Right cardiac atrium (tissue), 5 donors: Measurements from ENCODE around the gene TSC22D4. TPM values are rescaled to one million over a fixed set of nuclear protein-coding genes. Genes with fewer than 3 reads are reported as not detected.
A peak's percentile ranks its signal among the peaks of the same experiment; 100 is the strongest.

Source experiments
- ATAC-seq, 2 donors: fragments of 200-7000 bp; cut with Tn5 transposase; one replicate each; pipeline versions ENCODE4 v1.8.0 to v1.9.1; 2020; ENCODE audit warnings: moderate library complexity in 2 of 2, mild to moderate bottlenecking in 1 of 2
- DNase-seq, 3 donors: peaks; one replicate each; pipeline ENCODE4 v3.0.0-alpha.2; 2020
- H3K27ac ChIP-seq: one replicate; pipeline ENCODE4 v1.5.1; 2013; ENCODE audit warnings: mild to moderate bottlenecking, low read length, control low read depth, moderate library complexity
- H3K27me3 ChIP-seq: one replicate; pipeline ENCODE4 v1.6.1; 2013; ENCODE audit not compliant: control insufficient read depth, insufficient read depth
- H3K4me1 ChIP-seq: one replicate; pipeline ENCODE4 v1.6.1; 2013; ENCODE audit warnings: low read length; ENCODE audit not compliant: control insufficient read depth, insufficient read depth
- H3K4me3 ChIP-seq: one replicate; pipeline ENCODE4 v1.5.1; 2013; ENCODE audit warnings: low read length, control low read depth
- H3K9me3 ChIP-seq: one replicate; pipeline ENCODE4 v1.6.1; 2013; ENCODE audit warnings: low read length; ENCODE audit not compliant: control insufficient read depth
- WGBS: extraction: QIAGEN DNeasy Blood & Tissue Kit; methylation state at CpG from one replicate; pipeline ENCODE4 v1.1.7; 2013; 5-methylcytosine and 5-hydroxymethylcytosine counted together
- intact Hi-C, 4 donors: fragments of 100-400 bp; cut with DNase I; formaldehyde crosslinking; loops; one replicate each; pipeline versions ENCODE4 v1.11.0 to v1.14.0; 2022 to 2023
- polyA plus RNA-seq: library from polyadenylated mRNA; stranded (reverse); fragments of 200-250 nt; gene quantifications from one replicate; pipeline ENCODE4 v1.2.3, GENCODE V29; 2013
- total RNA-seq, 4 donors: library from RNA; stranded (reverse); fragmentation: NEBNext Ultra II Directional; extraction: Animal tissue kit (Norgen Biotek cat#: 25700); gene quantifications; one replicate each; pipeline ENCODE4 v1.2.1, GENCODE V29; 2021
- donor health status: healthy with polysubstance abuse.
- donor health status: DM: no; HTN: yes; CAD: no.
- donor health status: DM: no; HTN: no; CAD: no.
- donor health status: DM: no; HTN: yes; CAD: no; lungs with severe emphysema.
- donor health status: DM: yes; HTN: yes; CAD: no.

Gene TSC22D4
- total and polyA plus RNA-seq, 5 donors = 36.7 to 63.6 (median 55.1) TPM

DNA sequence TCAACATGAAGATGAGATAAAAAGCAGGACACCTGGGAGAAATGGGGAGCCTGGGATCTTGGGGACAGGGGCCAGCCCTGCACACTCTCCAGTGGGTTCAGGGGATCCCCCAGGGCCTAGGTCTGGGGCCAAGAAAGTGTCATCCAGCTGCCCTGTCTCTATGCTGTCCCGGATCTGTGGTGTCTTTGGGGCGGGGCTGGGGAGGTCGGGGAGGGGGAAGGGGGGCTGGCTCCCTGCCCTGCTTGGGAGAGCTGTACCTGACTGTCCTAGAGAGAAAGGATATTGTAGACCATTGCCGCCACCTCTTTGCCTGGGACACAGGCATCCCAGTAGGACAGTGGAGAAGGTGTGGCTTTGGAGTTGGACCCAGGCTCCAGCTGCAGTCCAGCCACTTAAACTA, 8.0 kb downstream of the TSC22D4 start:
- intact Hi-C loops = loop anchor here in 2 of 4 donors (5.0 to 10.0 kb wide), 2 partner anchors 86 to 214 kb away; no protein-coding TSS in a partner anchor
- Histone ChIP-seq H3K4me1 (peaks cover 12% of the 10 kb centered on the region), H3K27me3 (no peaks in the 10 kb centered on the region), H3K9me3 (no peaks in the 10 kb centered on the region), H3K27ac (peak overlapping the region; percentile 11), H3K4me3 (no peak overlapping the region)
- ATAC-seq (no peak), DNase-seq (peak in 2 of 3 donors; percentile 51 to 53)
- 45% methylated on average over 4 of the region's 4 CpGs for WGBS

- WGBS = 28% methylated on average over 13 of the region's 13 CpGs
- ATAC-seq (peak; percentile 69 to 73), DNase-seq (peak; percentile 86 to 96 (median 95))
- Histone ChIP-seq H3K27ac (peak overlapping the region; percentile 68), H3K4me1 (peaks cover 12% of the 10 kb centered on the region), H3K4me3 (no peak overlapping the region), H3K9me3 (no peaks in the 10 kb centered on the region), H3K27me3 (no peaks in the 10 kb centered on the region)
- intact Hi-C loops = loop anchor here (5.0 to 10.0 kb wide), 4 partner anchors 88 to 225 kb away; partner anchors contain the start of gene GIGYF1 (in 2 of the 4)
Measured at GRCh38 chr7:100469227-100470044, 9.6 kb downstream of the TSC22D4 start.

- 50% methylated on average over 22 of the region's 22 CpGs for WGBS
- intact Hi-C loops = loop anchor here (5.0 to 10.0 kb wide), 4 partner anchors 89 to 227 kb away; partner anchors contain the start of gene GIGYF1 (in 2 of the 4)
- H3K27ac ChIP-seq = peak overlapping the region; percentile 22
- H3K9me3 ChIP-seq = no peaks in the 10 kb centered on the region
- H3K4me3 ChIP-seq = no peak overlapping the region
- H3K4me1 ChIP-seq = peaks cover 8% of the 10 kb centered on the region
- no peaks in the 10 kb centered on the region for H3K27me3 ChIP-seq
- DNase-seq = peak in 2 of 3 donors; percentile 73 to 80
- ATAC-seq = no peak
Measured at GRCh38 chr7:100467638-100468373, 11.2 kb downstream of the TSC22D4 start.

GRCh38 chr7:100466653-100467605, 12.1 kb downstream of the TSC22D4 start:
- intact Hi-C loops = loop anchor here (5.0 to 10.0 kb wide), 4 partner anchors 90 to 228 kb away; partner anchors contain the start of gene GIGYF1 (in 2 of the 4)

DNA sequence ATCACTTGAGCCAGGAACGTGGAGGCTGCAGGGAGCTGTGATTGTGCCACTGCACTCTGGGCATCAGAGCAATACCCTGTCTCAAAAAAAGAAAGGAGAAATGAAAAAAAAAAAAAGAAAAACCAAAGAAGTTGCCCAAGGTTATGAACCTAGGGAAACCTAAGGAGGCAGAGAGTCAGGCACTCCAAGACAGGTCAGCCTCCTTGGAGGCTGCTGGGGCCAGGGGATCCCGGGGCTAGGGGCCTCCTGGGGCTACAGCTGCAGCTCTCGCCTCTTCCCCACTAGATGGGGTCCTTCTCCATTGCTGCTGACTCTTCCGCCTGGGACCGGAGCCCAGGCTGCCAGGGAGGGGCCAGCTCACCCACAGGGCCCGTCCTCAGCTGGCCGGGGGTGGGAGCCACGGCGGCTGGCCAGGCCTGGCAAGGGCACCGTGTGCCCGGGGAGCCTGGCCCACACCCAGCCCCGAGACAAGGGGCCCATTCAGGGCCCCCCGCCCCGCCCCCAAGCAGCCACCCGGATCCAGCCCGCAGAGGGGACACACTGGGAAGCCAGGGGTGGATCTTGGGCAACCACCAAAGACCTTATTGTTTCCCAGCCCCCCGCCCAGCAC, 13.2 kb downstream of the TSC22D4 start:
- peak; percentile 86 to 89 for ATAC-seq
- Histone ChIP-seq H3K4me1 (peaks cover 3% of the 10 kb centered on the region), H3K4me3 (no peak overlapping the region), H3K9me3 (no peaks in the 10 kb centered on the region), H3K27ac (peak overlapping the region; percentile 69), H3K27me3 (no peaks in the 10 kb centered on the region)
- WGBS = 7% methylated on average over 17 of the region's 17 CpGs
- DNase-seq = peak; percentile 82 to 94 (median 93)
- intact Hi-C loops = loop anchor here (5.0 to 10.0 kb wide), 4 partner anchors 91 to 229 kb away; partner anchors contain the start of gene GIGYF1 (in 2 of the 4)

More at GRCh38 chr7:100466653-100467605, 12.1 kb downstream of the TSC22D4 start:
- DNase-seq (peak in 1 of 3 donors; percentile 56), ATAC-seq (peak; percentile 2 to 5)
- 65% methylated on average over 32 of the region's 32 CpGs for WGBS
- H3K27ac ChIP-seq = no peak overlapping the region
- H3K4me1 ChIP-seq = peaks cover 3% of the 10 kb centered on the region
- H3K9me3 ChIP-seq = no peaks in the 10 kb centered on the region
- H3K4me3 ChIP-seq = no peak overlapping the region
- H3K27me3 ChIP-seq = no peaks in the 10 kb centered on the region

DNA sequence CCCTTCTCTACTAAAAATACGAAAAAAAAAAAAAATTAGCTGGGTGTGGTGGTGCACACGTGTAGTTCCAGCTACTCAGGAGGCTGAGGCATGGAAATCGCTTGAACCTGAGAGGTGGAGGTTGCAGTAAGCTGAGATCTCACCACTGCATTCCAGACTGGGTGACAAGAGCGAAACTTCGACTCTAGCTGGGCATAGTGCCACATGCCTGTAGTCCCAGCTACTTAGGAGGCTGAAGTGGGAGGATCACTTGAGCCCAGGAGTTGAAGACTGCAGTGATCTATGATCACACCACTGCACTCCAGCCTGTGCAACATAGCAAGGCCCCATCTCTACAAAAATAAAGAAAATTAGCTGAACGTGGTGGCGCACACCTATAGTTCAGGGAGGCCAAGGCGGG, 13.7 kb downstream of the TSC22D4 start:
- no peak overlapping the region for H3K27ac ChIP-seq
- peak in 1 of 3 donors; percentile 49 for DNase-seq
- WGBS = 65% methylated on average over 8 of the region's 8 CpGs
- peaks cover 3% of the 10 kb centered on the region for H3K4me1 ChIP-seq
- H3K4me3 ChIP-seq = no peak overlapping the region
- intact Hi-C loops = loop anchor here (5.0 to 10.0 kb wide), 4 partner anchors 92 to 230 kb away; partner anchors contain the start of gene GIGYF1 (in 2 of the 4)
- H3K27me3 ChIP-seq = no peaks in the 10 kb centered on the region
- no peaks in the 10 kb centered on the region for H3K9me3 ChIP-seq
- no peak for ATAC-seq

DNA sequence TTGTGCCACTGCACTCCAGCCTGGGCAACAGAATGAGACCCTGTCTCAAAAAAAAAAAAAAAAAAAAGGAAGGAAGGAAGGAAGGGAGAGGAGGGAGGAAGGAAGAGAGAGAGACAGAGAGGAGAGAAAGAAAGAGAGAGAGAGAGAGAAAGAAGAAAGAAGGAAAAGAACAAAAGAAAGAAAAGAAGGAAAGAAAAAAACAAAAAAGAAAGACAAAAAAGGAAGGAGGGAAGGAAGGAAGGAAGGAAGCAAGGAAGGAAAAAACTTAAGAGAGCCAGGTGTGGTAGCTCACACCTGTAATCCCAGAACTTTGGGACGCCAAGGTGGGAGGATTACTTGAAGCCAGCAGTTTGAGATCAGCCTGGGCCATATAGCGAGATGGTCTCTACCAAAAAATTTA, 14.2 kb downstream of the TSC22D4 start:
- no peak overlapping the region for H3K4me3 ChIP-seq
- WGBS = 92% methylated on average over 2 of the region's 2 CpGs
- no peak for DNase-seq
- intact Hi-C loops = loop anchor here (5.0 to 10.0 kb wide), 4 partner anchors 93 to 230 kb away; partner anchors contain the start of gene GIGYF1 (in 2 of the 4)
- ATAC-seq = no peak
- H3K27ac ChIP-seq = no peak overlapping the region
- no peaks in the 10 kb centered on the region for H3K9me3 ChIP-seq
- peaks cover 3% of the 10 kb centered on the region for H3K4me1 ChIP-seq
- H3K27me3 ChIP-seq = no peaks in the 10 kb centered on the region

GRCh38 chr7:100464210-100464660, 14.8 kb downstream of the TSC22D4 start, which contains the start of gene SPACDR:
Gene SPACDR, minus strand, starts transcription at chr7:100464260. Its CDS starts 235 bp downstream, at chr7:100464025.
- Histone ChIP-seq H3K4me1 (no peaks in the 10 kb centered on the region), H3K27ac (no peak within 1 kb of the TSS), H3K4me3 (no peak within 1 kb of the TSS), H3K9me3 (no peaks in the 10 kb centered on the region), H3K27me3 (no peaks in the 10 kb centered on the region)
- intact Hi-C loops = loop anchor here in 3 of 4 donors (10.0 kb wide), 2 partner anchors 221 to 231 kb away; partner anchors contain the start of gene GIGYF1 (in 2 of the 3)
- ATAC-seq (no peak), DNase-seq (no peak)
- WGBS = 80% methylated on average over 7 of the region's 7 CpGs

DNA sequence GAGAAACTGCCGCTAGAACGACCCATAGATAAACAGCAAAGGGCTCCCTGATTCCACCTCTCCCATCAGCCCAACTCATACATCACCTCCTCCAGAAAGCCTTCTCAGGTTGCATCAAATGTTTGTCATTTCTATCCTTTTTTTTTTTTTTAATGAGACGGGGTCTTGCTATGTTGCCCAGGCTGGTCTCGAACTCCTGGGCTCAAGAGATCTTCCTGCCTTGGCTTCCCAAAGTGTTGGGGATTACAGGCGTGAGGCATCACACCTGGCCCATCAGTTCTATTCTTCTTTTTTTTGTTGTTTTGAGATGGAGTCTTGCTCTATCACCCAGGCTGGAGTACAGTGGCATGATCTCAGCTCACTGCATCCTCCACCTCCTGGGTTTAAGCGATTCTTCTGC, 22.0 kb downstream of the TSC22D4 start:
- no peaks in the 10 kb centered on the region for H3K9me3 ChIP-seq
- H3K27me3 ChIP-seq = no peaks in the 10 kb centered on the region
- WGBS = 95% methylated on average over 6 of the region's 6 CpGs
- H3K4me1 ChIP-seq = no peaks in the 10 kb centered on the region
- ATAC-seq (no peak), DNase-seq (no peak)
- H3K4me3 ChIP-seq = no peak overlapping the region
- intact Hi-C loops = no loop called here
- no peak overlapping the region for H3K27ac ChIP-seq
